ENCODE results near the gene NPTX2.

NPTX2 gene

DNA sequence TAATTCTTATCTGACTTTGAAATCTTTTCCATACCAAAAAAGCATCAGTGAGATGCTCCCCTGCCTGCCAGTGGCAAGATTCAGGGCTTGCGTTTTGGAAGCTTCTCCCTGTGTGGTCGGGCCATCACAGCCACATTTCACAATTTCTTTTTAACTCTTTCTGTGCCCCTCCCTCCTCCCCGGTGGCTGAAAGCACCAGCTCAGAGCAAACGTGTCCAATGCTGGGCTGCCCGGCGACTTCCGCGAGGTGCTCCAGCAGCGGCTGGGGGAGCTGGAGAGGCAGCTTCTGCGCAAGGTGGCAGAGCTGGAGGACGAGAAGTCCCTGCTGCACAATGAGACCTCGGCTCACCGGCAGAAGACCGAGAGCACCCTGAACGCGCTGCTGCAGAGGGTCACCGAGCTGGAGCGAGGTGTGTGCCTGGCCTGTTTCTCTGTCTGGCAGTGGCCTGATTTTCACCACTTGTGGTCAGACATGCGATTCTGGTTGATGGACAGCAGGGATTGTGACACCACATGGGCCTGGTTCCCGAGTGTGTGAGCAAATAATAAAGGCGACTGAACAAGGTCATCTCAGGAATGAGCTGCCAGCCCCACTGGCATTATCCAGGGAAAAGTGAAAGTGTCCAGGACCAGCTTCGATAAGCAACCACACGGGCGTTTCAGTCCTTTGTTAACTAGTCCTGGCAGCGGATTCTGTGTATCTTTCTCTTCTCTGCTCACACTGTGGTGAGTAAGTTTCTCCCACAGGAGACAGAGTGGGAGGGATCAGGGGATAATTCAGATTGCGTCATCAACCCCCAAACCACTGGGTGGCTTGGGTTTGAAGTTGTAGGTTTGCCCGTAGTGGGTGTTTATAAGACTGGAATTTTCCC lies 2.6 kb downstream of the NPTX2 start:
- no peak for DNase-seq (ENCODE audit: low read depth)

DNA sequence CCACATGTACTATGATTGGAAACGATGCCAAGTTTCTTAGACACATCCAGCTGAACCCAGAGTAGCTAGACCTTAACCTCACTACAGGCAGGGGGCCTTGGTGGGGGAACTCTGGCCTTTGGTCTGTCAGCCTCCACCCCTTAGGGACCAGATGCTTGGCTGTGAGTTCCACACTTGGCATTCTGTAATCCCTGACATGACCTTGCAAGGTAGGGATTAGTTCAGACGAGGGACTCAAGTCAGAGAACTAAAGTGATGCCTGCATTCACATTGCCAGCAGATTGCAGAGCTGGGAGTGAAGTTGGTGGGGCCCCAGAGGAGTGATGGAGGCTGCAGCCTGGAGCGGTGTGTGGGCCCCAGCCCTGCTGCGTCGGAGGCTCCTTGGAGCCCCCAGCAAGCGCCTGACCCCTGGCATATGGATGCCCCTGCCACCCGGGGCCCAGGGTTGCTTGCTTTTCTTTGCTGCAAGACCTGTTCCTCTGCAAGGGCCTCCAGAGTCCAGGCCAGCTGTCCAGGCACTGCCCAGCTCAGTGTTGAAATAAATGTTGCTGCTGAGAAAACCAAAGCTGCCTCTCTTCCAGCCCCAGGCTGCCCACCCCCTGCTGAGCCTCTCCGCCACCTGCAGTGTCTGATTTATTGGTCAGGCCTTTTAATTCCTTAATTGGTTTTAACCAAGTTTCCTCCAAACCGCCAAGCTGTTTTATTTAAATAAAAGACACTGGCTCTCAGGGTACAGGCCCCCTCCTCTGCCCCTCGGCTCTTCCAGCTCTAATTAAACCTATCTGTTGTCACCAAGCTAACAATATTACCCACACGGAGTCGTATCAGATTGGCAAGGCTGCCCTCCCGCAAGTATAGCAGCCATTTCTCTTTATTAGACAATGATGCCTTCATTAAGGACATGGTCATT lies 4.7 kb downstream of the NPTX2 start:
- DNase-seq (ENCODE audit: low read depth) = no peak

- no peak for DNase-seq (ENCODE audit: low read depth)
These were observed 5.8 kb downstream of the NPTX2 start for GRCh38 chr7:98622926-98623325.

GRCh38 chr7:98624846-98625420 lies 7.8 kb downstream of the NPTX2 start:
- DNase-seq (ENCODE audit: low read depth) = no peak

GRCh38 chr7:98626460-98627412 lies 9.7 kb downstream of the NPTX2 start:
- no peak for DNase-seq (ENCODE audit: low read depth)

GRCh38 chr7:98627413-98627790 lies 10.3 kb downstream of the NPTX2 start:
- no peak for DNase-seq (ENCODE audit: low read depth)

DNA sequence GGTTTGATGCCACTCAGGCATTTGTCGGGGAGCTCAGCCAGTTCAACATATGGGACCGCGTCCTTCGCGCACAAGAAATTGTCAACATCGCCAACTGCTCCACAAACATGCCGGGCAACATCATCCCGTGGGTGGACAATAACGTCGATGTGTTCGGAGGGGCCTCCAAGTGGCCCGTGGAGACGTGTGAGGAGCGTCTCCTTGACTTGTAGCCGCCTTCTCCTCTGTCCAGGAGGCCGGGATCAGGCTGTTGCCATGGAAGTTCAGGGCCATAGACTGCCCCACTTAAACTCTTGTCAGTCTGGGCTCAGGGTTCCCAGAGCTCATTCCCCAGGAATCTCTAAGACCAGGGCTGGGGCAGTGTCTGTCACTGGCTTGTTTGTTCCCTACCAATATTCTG lies 11.3 kb downstream of the NPTX2 start:
- no peak for DNase-seq (ENCODE audit: low read depth)

DNA sequence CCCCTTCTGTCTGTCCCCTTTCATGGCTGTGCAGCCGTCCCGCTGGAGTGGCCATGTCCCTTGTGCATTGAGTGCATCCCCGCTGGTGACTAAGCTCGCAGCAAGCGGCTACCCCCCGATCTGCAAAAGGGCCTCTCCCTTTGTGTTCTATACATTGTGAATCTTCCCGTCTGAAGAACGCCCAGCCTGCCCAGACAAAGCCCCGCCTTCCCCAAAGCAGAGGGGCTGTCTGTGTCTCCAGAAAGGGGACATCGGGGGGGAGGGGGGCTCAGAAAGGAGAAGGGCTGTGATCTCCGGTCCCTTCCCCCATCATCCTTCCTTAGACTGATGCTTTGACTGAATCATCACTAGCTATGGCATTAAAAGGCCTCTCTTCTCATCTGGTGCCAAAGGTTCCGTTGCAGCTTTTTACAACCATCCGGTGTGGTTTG lies 11.9 kb downstream of the NPTX2 start:
- no peak for DNase-seq (ENCODE audit: low read depth)

GRCh38 chr7:98630149-98630548 lies 13.1 kb downstream of the NPTX2 start:
- no peak for DNase-seq (ENCODE audit: low read depth)

GRCh38 chr7:98630770-98631169 lies 13.7 kb downstream of the NPTX2 start:
- no peak for DNase-seq (ENCODE audit: low read depth)

- no peak for DNase-seq (ENCODE audit: low read depth)
These were observed 21.8 kb downstream of the NPTX2 start for GRCh38 chr7:98638853-98639252.

DNA sequence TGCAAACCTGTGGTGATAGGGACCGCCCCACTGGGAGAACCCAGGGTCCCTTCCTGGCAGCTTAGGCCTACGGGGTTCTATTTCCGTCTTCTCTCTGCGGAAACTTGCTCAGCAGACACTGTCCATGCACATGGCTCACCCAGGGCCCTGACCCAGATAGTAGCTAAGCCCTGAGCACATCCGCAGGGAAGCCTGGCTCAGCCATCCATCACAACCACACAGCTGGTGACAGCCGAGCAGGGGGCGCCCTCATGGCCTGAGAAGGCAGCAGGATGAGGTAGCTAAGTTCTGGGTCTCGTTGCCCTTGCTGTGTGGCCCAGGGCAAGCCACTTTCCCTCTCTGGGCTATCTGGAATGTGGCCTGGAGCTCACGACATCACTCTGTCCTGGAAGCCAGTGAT lies 23.3 kb downstream of the NPTX2 start:
- no peak for DNase-seq (ENCODE audit: low read depth)

DNA sequence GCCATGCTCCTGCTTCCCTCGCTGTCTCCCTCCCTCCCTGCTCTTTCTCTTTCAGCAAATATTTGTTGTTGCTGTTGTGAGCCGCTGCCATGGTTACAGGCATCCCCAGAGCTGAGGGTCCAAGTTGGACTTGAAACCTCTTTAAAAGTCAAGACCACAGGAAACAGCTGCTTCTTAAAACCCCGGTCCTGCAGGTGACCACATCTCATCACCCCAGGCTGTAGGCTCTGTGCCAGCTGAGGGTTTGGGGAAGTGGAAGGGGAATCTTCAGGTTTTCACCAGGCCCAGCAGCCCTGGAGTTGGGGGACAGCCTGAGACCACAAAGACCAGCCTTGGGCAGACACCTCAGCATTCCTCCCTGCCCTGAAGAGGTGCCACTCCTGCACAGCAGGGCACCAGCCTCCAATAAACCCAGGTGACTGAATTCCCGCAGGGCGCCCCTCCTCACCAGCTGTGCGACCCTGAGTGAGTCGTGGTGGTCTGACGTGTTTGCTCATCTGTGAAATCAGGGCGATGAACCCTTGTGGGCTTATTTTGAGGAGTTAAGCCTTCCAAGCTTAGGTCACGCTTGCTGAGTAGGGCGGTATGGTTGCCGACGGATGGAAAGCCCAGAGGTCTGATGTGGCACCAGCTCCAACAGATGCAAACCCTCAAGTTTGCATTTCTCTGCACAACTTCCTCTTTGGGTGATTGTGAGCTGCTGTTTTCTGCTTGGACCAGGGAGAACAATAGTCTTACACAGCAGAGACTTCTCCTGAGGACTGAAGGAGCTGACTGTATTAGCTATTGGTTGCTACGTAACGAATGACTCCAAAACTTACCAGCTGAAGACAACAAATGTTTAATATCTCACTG lies 24.8 kb downstream of the NPTX2 start:
- no peak for DNase-seq (ENCODE audit: low read depth)

GRCh38 chr7:98643236-98643985 lies 26.3 kb downstream of the NPTX2 start:
- DNase-seq (ENCODE audit: low read depth) = no peak

GRCh38 chr7:98646465-98646864 lies 29.4 kb downstream of the NPTX2 start:
- no peak for DNase-seq (ENCODE audit: low read depth)

- DNase-seq (ENCODE audit: low read depth) = no peak
These were observed 30.2 kb downstream of the NPTX2 start for GRCh38 chr7:98647326-98647725.

GRCh38 chr7:98651760-98652159 lies 34.7 kb downstream of the NPTX2 start:
- no peak for DNase-seq (ENCODE audit: low read depth)

DNA sequence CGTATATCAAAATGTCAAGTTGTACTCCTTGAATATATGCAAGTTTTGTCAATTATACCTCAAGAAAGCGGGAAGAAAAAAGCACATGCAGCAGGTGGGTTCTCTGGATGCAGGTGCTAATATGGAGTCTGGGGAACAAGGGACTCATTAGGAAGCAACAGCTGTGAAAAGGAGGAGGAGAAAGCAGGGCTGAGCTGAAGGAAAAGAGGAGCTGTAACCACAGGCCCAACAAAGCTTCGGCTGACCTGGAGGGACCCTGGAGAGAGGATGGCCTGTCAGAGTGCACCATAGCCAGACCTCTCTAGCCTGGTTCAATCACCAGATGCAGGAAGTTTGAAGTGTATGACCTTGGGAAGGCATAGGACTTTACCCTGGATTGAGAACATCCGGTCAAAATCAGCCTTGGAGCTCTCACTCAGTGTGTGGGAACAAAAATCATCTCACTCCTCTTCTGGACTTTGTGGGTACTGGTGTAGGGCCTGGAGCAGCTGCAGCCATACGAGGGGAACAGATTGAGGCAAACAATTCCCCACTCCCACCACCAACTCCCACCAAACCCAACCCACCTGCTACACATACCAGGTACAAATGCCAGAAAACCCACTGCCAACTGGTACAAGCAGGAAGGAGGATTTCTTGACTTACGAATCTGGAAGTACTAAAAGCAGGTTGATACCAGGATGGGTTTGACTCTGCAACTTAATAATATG lies 36.7 kb downstream of the NPTX2 start:
- no peak for DNase-seq (ENCODE audit: low read depth)

Data from activated T-helper 9 cell treated with anti-CD3 and anti-CD28 coated beads, Interleukin-2, amount 50 U/mL, for 16 hours (primary cell).